Stimulated activated CD8-positive, alpha-beta memory T cell treated with anti-CD3 and anti-CD28 coated beads, Interleukin-15, amount 100 ng/mL, for 48 hours (primary cell): ENCODE data around the gene FGFBP3.
A peak's percentile ranks its signal among the peaks of the same experiment; 100 is the strongest.
"Not testable (repeated sequence)": the region's sequence is repeated elsewhere in the genome, so short reads cannot be mapped to it uniquely, and the experiment has no call there.

Experiments
- DNase-seq, 2 donors: peaks; one replicate each; pipeline ENCODE4 v3.0.0-alpha.2; 2020; ENCODE audit warnings: low read depth in 2 of 2

Gene FGFBP3

DNA sequence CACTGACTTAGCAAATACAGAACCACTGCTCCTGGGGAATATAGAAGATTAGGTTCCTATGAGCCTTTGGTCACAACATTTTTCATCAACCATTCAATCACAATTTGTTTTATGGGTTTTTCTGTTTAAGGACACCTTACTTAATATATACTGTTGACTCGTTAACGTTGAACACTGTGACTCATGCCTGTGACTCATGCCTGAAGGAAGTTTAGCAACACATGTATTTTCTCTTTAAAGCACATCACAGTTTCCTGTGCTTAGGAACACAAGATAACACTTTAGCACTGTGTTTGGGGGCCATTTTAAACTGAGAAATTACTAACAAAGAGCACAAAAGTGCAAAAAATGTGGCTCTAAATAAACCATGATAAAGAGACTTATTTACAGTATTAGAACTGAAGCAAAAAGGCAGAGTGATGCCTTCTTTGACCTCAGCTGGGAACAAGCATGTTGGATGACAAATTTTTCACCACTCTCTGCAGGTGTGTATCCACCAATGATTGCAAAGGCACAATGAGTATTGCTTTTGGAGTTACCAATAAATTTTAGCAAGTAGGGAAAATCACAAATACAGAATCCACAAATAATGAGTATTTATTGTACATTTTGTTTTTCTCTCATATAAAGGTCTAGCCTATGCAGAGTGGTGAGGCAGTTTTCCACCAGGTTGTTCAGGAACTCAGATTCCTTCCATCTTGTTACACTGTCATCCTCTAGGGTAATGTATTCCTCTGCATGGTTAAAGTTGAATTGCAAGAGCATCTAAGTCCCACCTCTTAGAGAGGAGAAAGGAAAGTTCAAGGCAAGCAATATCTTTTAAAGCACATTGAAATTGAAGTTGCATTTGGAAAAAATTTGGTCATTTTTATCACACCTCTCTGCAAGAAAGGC lies 7.3 kb downstream of the FGFBP3 start:
- DNase-seq, result peak; percentile 31 to 33

- DNase-seq, result no peak
Observed at GRCh38 chr10:91897421-91897820, 11.9 kb downstream of the FGFBP3 start.

- no peak for DNase-seq
Observed at GRCh38 chr10:91896212-91896756, 13.0 kb downstream of the FGFBP3 start.

GRCh38 chr10:91894261-91894685 lies 15.0 kb downstream of the FGFBP3 start:
- not testable (repeated sequence) for DNase-seq

DNA sequence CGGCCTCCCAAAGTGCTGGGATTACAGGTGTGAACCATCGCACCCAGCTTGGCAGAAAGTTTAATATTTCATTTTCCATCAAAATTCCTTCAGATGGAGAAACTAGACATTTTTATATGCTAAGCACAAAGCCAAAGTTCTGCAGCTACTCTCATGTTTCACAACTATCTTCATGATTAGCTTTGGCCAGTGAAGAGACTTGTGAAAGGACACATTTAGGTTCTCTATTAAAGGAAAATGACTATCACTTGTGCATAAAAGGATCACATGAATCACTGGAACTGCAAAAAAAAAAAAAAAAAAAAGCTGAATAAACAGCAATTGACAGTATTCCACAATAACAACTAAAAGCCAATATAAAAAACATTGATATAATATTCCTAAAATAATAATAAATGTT lies 16.2 kb downstream of the FGFBP3 start:
- no peak for DNase-seq

DNA sequence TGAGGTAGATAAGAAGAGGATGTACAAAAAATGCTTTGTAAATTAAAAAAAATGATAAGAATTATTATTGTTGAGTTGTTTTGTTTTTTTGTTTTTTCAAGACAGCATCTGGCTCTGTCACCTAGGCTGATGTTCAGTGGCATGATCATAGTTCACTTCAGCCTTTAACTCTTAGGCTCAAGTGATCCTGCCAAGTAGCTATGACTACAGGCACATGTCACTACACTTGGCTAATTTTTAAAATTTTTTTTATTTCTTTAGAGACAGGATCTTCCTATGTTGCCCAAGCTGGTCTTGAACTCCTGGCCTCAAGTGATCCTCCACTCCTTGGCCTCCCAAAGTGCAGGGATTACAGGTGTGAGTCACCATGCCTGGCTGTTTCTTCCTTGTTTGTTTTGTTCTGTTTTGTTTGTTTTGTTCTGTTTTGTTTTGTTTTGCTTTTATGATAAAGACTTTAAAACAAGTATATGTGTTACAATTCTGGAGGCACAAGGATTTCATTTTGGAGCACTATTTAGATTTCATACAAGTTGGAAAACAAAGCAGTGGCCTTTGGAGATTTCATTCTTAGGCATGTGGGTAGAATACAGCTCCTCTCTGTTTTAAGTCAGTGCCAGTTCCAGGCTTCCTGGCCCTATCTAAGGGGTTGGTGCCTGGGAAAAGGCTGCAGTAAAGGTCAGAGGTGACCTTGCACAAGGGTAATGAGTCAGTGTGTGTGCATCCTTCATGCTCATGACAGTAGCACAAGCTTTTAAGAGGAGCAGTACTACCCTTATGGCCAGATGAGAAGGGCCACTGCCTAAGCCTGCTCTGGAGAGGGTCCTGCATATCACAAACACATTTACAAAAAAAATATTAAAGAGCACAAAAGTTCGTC lies 17.9 kb downstream of the FGFBP3 start:
- DNase-seq, result no peak

DNA sequence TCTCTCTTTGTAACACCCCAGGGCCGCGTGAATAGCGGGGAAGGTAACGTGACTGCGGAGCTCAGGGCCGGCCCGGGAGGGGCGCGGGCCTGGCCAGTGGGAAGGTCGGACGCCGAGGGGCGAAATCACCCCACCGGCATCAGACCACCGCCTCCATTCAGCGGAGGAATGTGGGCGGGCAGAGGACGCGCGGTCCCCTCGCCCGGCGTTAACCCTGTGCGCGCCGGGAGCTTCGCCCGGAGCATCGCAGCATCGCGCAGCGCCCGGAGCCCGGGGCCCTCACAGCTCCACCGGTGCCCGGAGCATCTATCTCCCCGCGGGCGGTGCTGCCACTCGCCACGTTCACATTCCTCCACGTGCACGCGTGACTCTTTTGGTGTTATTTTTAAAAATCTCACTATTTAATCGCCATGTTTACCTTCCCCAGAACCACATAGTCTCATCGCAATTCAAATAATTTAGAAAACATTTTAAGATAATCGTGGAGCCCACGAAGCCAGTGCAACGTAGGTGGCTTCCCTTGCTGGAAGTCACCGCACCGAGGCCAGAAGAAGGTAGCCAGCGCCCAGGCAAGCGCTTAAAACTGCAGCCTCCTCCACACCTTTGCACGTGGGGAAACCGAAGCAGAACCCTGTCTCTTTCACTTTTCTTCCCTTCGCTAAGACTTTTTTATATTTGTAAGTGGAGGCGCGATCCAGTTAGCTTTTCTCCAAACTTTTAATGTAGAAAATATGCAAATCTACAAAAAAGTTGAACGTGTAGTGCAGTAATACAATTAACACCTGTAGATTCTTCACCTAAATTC lies 21.8 kb downstream of the FGFBP3 start:
- no peak for DNase-seq

DNA sequence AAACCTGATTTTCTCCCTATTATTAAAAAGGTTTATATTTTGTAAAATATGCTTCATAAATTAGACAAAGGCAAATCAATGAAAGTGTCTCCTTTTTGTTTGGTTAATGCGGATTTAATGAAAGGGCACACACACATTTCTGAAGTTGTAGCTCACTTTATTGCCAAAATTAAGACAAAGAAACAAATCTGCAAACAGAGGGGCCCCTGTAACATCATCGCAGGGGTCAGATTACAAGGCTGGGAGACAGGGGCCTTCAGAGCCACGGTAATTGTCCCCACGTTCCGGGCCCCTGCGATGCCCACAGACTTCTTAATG lies 22.4 kb downstream of the FGFBP3 start:
- no peak for DNase-seq

- DNase-seq, result no peak
Observed at GRCh38 chr10:91885362-91886079, 23.8 kb downstream of the FGFBP3 start.

- DNase-seq, result no peak
Observed at GRCh38 chr10:91884536-91884935, 24.8 kb downstream of the FGFBP3 start.

DNA sequence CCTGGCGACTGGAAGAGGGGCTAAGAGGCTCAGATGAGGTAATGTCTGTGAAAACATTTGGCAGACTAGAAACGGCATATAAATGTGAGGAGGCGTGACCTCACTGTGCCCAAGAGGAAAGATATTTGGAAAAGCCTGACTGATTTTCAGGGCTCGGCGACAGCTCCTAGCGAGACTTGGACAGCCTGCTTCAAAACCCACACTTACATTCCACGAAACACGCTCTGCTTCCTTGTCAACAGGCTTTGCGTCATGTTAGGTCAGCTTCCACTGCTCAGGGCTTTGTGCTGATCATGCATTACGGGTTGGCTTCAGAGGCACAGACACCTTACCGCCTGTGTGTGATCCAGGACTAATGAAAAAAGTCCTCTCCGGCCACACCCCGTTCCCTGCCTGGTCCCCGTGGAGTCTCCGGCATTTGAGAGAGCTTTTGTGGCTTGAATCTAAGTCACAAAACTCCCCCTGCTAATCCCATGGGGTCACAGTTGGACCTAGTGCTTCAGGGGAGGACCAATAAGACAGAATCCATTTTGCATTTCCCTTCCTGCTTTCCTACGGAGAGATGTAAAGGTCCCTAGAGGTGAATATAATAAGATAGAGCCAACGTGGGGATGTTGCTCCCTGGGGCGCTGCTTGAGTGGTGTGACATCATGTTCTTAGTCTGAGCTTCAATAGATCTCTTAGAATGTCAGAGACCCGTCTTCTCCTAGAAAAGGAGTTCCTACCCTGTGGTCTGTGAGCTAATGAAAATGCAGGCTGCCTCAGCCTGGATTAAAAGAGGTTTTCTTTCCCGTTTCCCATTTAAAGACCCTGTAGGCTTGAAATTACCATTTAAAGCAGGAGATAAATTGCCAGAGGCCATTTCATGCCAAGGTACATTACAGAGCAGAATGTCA lies 25.5 kb downstream of the FGFBP3 start:
- DNase-seq, result no peak

DNA sequence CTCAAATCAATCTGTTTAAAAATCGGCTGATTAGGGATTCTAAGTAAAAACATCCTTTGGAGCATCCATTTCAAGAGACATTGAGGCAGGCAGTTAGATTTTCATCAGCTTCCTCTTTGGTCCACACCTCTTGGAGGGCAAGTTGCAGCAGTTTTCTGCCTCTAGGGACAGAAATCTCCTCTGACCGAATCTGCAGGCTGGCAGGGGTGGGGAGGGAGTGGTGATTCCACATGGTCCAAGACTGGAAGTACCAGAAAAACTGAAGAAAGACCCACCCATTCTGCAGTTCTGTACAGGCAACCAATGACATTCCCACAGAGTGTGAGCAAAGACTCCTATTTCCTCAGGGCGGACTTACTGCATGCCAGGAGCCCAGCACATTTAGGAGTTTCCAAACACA lies 29.0 kb downstream of the FGFBP3 start:
- DNase-seq, result no peak

DNA sequence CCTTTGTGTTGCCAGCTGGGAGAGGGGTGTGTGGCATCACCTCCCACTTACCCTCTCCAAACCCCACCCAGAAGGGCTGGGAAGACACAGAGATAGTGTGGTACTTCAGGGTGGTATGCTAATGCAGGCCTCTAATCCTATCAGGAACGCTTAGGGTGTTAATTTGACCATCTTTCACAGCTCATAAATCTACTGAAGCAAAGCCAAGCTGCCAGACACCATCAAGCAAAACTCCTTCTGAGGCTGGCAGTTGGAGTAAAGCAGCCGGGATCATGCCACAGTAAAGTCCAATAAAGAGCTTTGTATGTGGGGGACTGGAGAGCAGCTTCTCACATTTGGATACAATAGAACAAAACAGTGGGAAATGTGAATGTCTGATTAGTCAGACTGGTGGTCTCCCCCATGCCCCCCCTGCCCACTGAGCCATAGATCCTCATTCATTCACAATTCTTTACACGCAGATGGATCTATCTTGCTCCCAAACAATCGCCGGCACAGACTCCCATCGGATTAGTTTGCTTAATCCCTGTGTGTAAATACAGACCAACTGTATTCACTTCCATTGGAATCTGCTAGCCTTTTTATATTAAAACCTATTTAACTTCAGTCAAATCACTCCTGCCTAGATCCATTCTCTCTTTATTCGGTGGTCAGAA lies 29.6 kb downstream of the FGFBP3 start:
- no peak for DNase-seq

GRCh38 chr10:91875779-91876178 lies 33.5 kb downstream of the FGFBP3 start:
- no peak for DNase-seq

DNA sequence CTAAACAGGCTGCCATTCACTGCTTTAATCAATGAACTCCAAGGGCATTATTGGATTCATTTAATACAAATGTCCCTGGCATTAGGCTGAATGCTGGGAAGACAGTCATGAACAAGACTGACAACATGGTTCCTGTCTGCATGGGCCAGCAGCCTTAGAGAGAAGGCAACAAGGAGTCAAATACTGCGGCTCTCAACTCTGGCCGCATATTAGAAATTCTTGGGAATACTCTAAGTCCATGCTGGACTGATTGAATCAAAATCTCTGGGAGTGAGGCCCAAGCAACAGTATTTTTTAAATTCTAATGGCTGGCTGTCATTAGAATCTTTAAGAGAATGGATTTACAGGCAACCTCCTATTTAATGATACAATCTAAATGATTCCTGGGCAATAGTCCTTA lies 34.1 kb downstream of the FGFBP3 start:
- DNase-seq, result no peak

DNA sequence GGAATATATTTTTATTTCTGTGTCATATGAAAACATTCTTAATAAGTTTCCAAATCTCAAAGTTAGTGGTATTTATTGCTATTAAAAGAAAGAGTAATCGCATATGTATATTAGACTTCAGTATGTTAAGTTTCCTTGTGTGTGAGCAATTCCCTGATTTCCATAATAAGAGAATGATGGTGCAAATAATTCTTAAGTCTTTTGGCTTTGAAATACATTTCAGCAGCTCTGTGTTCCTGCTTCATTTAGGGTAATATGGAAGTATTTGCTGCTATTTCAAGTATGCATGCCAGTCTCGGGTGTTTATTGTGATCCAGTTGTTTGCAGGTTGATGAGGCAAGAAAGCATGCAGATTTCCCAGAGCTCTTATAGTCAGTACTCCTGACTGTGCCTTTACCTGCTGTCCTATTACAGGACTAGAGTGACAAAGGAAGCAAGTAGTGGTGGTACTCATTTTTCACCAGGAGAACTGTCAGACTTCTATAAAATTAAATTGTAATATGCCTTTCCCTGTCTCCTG lies 43.7 kb downstream of the FGFBP3 start:
- DNase-seq, result no peak

DNA sequence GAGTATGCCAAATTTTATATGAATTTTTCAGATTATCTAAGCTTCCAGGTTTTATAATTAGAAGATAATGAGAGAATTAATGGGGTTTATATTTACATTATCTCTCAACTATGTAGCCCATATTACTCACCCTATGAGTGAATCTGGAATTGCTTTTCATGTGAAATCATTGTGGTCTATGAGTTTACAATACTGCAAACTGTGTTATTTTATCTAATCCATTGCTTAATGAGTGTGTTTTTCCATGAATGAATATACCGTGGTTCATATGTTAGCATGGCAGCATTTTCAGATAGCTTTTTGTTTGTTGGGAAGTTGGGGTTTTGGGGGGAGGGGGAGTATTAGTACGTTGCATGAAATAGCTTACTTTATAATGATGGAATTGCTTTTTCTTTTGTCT lies 44.5 kb downstream of the FGFBP3 start:
- DNase-seq, result no peak

GRCh38 chr10:91864099-91864498 lies 45.2 kb downstream of the FGFBP3 start:
- DNase-seq, result no peak

DNA sequence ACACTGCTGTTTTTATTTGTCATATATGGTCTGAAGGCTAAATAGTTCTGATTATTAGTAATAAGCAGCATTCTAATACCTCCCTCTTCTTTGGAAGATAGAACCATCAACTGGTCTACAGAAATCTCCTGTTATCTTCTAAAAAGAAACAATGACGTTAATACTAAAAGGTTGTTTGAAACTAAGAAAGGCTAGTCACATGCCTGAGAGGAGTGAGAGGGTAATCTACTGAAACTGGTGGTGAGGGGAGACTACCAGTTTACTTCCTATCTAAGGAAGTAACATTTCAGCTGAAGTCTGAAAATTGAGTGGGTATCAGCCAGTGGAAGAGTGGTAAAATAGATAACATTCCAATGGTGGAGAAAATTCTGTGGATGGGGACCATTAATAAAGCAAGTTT lies 48.4 kb downstream of the FGFBP3 start:
- DNase-seq, result no peak
